22Rv1 (cell line): Measurements from ENCODE around the gene RINT1.
A peak's percentile ranks its signal among the peaks of the same experiment; 100 is the strongest.
"Not testable (repeated sequence)": the region's sequence is repeated elsewhere in the genome, so short reads cannot be mapped to it uniquely, and the experiment has no call there.

Source experiments
- H3K27ac ChIP-seq: fragments of 450-650 bp; 2 replicates; pipeline ENCODE4 v1.5.1; 2017
- CTCF ChIP-seq: fragments of 450-650 bp; IDR thresholded peaks from 2 replicates; pipeline ENCODE4 v1.5.1; 2017; ENCODE audit warnings: mild to moderate bottlenecking
- ZFX ChIP-seq: fragments of 450-650 bp; IDR thresholded peaks from 2 replicates; pipeline ENCODE4 v1.6.1; 2017; ENCODE audit warnings: antibody characterized with exemption, borderline replicate concordance

Gene RINT1

GRCh38 chr7:105502173-105502572, 29.8 kb upstream of the RINT1 start:
- TF ChIP-seq CTCF (no peak), ZFX (no peak)
- H3K27ac ChIP-seq = no peak overlapping the region

- TF ChIP-seq CTCF (no peak), ZFX (no peak)
These were observed 19.6 kb upstream of the RINT1 start for GRCh38 chr7:105512415-105512814.

GRCh38 chr7:105512926-105513526, 19.0 kb upstream of the RINT1 start:
- TF ChIP-seq CTCF = no peak
- no peak for TF ChIP-seq ZFX
- no peak overlapping the region for H3K27ac ChIP-seq

More at GRCh38 chr7:105512415-105512814, 19.6 kb upstream of the RINT1 start:
- H3K27ac ChIP-seq = no peak overlapping the region

- not testable (repeated sequence) for H3K27ac ChIP-seq
These were observed 16.4 kb upstream of the RINT1 start for GRCh38 chr7:105515610-105516009.

GRCh38 chr7:105519353-105519752, 12.6 kb upstream of the RINT1 start:
- TF ChIP-seq CTCF (no peak), ZFX (no peak)
- no peak overlapping the region for H3K27ac ChIP-seq

- peak overlapping the region; percentile 90 for H3K27ac ChIP-seq
These were observed 11.4 kb upstream of the RINT1 start for GRCh38 chr7:105520620-105521019.

GRCh38 chr7:105521027-105521716, 10.8 kb upstream of the RINT1 start:
- TF ChIP-seq CTCF = no peak
- no peak for TF ChIP-seq ZFX
- peak overlapping the region; percentile 90 for H3K27ac ChIP-seq

GRCh38 chr7:105521717-105522463, 10.1 kb upstream of the RINT1 start, which contains the start of gene PUS7:
TSS of gene PUS7 (minus strand) at chr7:105522271. CDS start at chr7:105508512, 13,759 bp downstream.
- TF ChIP-seq ZFX (no peak), CTCF (peak; percentile 26)
- peak within 1 kb of the TSS; percentile 90 for H3K27ac ChIP-seq

GRCh38 chr7:105524423-105524822, 7.6 kb upstream of the RINT1 start:
- not testable (repeated sequence) for H3K27ac ChIP-seq
